ENCODE results near the gene SSTR3. TPM values are rescaled to one million over a fixed set of nuclear protein-coding genes. Genes with fewer than 3 reads are reported as not detected.
"Not testable (repeated sequence)": the region's sequence is repeated elsewhere in the genome, so short reads cannot be mapped to it uniquely, and the experiment has no call there.

Gene SSTR3
- total RNA-seq, 1 donor from 2014 or later, result 2.4 TPM

- H3K9me3 Mint-ChIP-seq, result no peaks in the 10 kb centered on the region
- no peak overlapping the region for H3K27ac Mint-ChIP-seq
- no peak for TF ChIP-seq CTCF (conservative IDR thresholded peaks at IDR 0.05)
- H3K4me1 Mint-ChIP-seq (ENCODE audit: unreplicated experiment), result peaks cover 6% of the 10 kb centered on the region
- H3K36me3 Mint-ChIP-seq, result no peaks in the 10 kb centered on the region
- H3K4me3 Mint-ChIP-seq, result no peak overlapping the region
- H3K27me3 Mint-ChIP-seq, result no peaks in the 10 kb centered on the region
- DNase-seq (ENCODE audit: extremely low spot score, unreplicated experiment), result no peak
Observed at GRCh38 chr22:37202716-37203115, 9.6 kb downstream of the SSTR3 start.

- TF ChIP-seq CTCF (conservative IDR thresholded peaks at IDR 0.05), result no peak
- Mint-ChIP-seq H3K27ac (no peak overlapping the region), H3K36me3 (no peaks in the 10 kb centered on the region), H3K4me3 (no peak overlapping the region), H3K9me3 (no peaks in the 10 kb centered on the region), H3K27me3 (no peaks in the 10 kb centered on the region), H3K4me1 (ENCODE audit: unreplicated experiment) (peaks cover 6% of the 10 kb centered on the region)
- no peak for DNase-seq (ENCODE audit: extremely low spot score, unreplicated experiment)
Observed at GRCh38 chr22:37202001-37202555, 10.2 kb downstream of the SSTR3 start.

GRCh38 chr22:37201443-37201820, 10.8 kb downstream of the SSTR3 start:
- H3K27me3 Mint-ChIP-seq; H3K36me3 Mint-ChIP-seq; H3K4me3 Mint-ChIP-seq; DNase-seq (ENCODE audit: extremely low spot score, unreplicated experiment); H3K9me3 Mint-ChIP-seq; H3K4me1 Mint-ChIP-seq (ENCODE audit: unreplicated experiment); H3K27ac Mint-ChIP-seq: not testable (repeated sequence)

- Mint-ChIP-seq H3K27ac (no peak overlapping the region), H3K4me1 (ENCODE audit: unreplicated experiment) (peaks cover 13% of the 10 kb centered on the region), H3K4me3 (peak overlapping the region; percentile 87), H3K36me3 (peaks cover under 1% of the 10 kb centered on the region), H3K27me3 (no peaks in the 10 kb centered on the region), H3K9me3 (no peaks in the 10 kb centered on the region)
- no peak for DNase-seq (ENCODE audit: extremely low spot score, unreplicated experiment)
- TF ChIP-seq CTCF (conservative IDR thresholded peaks at IDR 0.05), result peak; percentile 32
Observed at GRCh38 chr22:37199760-37200108, 12.5 kb downstream of the SSTR3 start.

GRCh38 chr22:37199103-37199759, 13.0 kb downstream of the SSTR3 start:
- peak overlapping the region; percentile 95 for H3K27ac Mint-ChIP-seq
- peak; percentile 100 for DNase-seq (ENCODE audit: extremely low spot score, unreplicated experiment)
- TF ChIP-seq CTCF (conservative IDR thresholded peaks at IDR 0.05), result peak; percentile 97

GRCh38 chr22:37198258-37199102, 13.8 kb downstream of the SSTR3 start:
- Mint-ChIP-seq H3K4me3 (peak overlapping the region; percentile 87), H3K9me3 (no peaks in the 10 kb centered on the region), H3K4me1 (ENCODE audit: unreplicated experiment) (peaks cover 13% of the 10 kb centered on the region), H3K27me3 (no peaks in the 10 kb centered on the region), H3K27ac (peak overlapping the region; percentile 95), H3K36me3 (peaks cover 4% of the 10 kb centered on the region)
- peak; percentile 99 for TF ChIP-seq CTCF (conservative IDR thresholded peaks at IDR 0.05)
- peak; percentile 90 for DNase-seq (ENCODE audit: extremely low spot score, unreplicated experiment)

More at GRCh38 chr22:37199103-37199759, 13.0 kb downstream of the SSTR3 start:
- Mint-ChIP-seq H3K9me3 (no peaks in the 10 kb centered on the region), H3K4me1 (ENCODE audit: unreplicated experiment) (peaks cover 13% of the 10 kb centered on the region), H3K4me3 (peak overlapping the region; percentile 87), H3K27me3 (no peaks in the 10 kb centered on the region), H3K36me3 (peaks cover 4% of the 10 kb centered on the region)
